ENCODE measurements around the gene MSANTD1.

MSANTD1 gene

DNA sequence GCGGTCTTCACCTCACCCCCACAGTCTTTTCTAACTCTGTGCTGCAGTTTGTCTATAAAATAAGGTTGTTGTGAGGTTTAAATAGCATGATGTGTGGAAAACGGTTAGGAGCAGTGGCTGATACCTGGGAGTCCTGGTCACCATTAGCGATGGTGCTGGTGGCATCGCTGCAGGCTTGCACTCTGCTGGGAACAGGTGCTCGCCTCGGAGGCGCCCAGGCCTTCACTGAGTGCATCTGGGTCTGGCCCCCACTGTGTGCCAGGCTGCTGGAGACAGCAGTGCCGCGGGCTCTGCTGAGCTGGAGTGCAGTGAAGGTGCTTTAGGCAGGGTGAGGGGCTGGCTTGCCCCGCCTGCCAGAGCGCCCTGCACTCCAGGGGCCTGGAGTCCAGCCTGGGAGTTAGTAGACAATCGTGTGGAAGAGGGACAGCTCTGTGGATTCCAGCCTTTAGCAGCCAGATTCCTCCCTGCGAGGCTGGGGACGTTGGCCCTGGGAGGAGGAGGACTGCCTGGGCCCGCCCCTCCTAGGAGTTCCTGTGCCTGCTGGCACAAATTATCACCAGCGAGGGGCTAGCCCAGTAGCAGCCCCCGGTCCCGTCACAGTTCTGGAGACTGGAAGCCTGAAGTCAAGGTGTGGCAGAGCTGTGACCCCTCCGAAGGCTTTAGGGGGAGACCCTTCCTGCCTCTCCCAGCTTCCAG is 51.2 kb downstream of the MSANTD1 start:
- TF ChIP-seq, protein P1, sequence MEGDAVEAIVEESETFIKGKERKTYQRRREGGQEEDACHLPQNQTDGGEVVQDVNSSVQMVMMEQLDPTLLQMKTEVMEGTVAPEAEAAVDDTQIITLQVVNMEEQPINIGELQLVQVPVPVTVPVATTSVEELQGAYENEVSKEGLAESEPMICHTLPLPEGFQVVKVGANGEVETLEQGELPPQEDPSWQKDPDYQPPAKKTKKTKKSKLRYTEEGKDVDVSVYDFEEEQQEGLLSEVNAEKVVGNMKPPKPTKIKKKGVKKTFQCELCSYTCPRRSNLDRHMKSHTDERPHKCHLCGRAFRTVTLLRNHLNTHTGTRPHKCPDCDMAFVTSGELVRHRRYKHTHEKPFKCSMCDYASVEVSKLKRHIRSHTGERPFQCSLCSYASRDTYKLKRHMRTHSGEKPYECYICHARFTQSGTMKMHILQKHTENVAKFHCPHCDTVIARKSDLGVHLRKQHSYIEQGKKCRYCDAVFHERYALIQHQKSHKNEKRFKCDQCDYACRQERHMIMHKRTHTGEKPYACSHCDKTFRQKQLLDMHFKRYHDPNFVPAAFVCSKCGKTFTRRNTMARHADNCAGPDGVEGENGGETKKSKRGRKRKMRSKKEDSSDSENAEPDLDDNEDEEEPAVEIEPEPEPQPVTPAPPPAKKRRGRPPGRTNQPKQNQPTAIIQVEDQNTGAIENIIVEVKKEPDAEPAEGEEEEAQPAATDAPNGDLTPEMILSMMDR (IDR thresholded peaks at IDR 0.05): no peak

DNA sequence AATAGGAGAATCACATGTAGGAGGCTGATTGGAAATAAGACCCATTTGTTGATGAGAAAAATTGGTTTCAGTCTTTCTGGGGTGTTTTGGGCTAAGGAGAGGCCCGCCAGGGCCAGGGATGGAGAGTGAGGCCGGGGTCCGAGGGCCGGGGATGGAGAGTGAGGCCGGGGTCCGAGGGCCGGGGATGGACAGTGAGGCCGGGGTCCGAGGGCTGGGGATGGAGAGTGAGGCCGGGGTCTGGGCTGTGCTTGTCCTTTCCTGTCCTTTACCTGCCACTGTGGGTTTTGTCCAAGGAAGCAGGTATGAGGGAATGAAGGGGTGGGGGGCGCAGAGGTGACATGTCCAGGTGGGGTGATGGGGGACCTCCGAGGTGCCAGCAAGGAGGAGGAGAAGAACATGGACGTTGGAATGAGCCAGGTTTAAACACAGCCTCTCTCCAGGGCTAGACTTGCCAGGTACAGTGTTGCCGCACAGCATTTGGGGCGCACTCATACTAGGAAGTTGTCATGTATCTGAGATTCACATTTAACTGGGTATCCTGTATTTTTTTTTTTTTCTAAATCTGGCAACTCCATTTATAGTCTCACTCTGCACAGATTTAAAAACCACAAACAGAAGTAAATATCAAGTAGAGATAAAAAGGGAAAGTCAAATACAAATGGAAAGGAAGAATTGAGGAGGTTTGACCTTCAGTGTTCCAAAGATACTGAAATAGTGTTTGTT is 52.7 kb downstream of the MSANTD1 start:
- TF ChIP-seq, protein P1 (IDR thresholded peaks at IDR 0.05): no peak

DNA sequence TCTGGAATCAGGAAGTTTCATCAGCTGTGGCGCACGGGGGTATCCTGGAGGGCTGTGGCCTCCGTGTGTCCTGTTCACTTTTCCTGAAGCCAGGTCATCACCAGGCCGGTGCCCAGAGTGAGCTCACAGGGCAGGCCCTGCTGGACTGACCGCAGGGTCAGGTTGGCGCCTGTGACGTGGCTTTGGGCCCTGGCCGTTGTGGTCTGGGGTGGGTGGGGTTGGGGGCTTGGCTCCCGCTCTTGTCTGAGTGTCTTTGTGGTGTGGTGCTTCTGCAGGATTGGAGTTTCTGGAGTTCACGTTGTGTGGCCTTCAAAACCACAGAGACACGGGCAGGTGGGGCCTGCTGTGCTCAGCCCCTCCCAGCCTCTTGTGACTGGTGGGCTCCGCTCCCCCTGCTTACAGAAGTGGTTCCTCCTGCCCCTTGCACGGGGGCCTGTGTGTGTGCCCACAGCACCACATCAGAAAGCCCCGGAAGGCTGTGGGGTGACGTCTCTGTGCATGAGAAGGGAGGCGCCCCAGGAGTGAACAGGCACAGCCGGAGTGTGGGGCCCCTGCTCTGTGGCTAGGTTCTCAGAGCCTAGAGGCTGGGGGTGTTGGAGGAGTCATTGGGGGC is 53.3 kb downstream of the MSANTD1 start:
- TF ChIP-seq, protein P1 (IDR thresholded peaks at IDR 0.05): no peak

DNA sequence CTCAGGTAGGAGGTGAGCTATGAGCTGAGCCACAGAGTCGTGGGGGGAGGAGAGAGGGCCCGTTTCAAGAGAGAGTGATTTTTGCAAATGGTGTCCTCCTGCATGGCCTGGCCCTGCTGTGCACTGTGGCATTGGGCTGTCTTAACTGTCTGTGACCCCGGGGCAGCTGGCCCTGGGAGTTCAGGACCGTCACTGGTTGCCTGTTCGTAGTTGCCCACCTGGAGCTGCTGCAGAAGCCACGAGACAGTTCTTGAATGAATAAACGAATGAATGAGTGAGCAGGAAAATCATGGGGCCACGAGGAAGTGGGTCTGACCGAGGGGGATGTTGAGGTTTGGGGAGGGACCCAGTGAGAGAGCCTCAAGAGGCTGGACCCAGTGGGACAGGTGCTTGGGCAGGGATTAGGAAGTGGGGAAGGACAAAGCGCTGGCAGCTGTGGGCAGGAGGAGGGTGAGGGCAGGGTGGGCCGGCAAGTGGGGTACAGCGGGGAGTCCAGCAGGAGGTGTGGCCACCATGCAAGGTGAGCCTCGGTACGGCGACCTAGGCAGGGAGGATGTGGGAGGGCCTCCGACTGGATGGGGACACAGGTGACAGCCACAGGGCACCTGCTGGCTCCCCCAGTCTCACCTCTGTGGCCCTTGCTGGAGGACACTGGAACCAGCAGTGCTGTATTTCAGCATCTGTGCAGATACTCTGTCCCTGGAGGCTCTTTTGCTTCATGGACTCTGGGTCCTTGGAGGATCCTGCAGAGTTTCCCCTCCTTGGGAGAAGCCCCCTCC is 54.0 kb downstream of the MSANTD1 start:
- TF ChIP-seq, protein P1 (IDR thresholded peaks at IDR 0.05): no peak

DNA sequence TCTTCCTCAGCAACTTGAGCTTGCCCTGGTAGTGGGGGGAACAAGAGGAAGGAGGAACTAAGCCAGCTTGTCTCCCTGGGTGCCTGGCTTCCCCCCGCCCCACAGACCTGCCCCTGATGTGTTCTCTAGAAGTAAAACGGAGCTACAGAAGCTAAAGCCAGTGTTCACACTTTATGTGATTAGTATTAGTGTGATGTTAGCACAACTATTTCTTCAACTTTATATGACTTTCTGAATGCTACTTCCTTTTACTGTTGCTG is 54.5 kb downstream of the MSANTD1 start:
- TF ChIP-seq, protein P1 (IDR thresholded peaks at IDR 0.05): no peak

DNA sequence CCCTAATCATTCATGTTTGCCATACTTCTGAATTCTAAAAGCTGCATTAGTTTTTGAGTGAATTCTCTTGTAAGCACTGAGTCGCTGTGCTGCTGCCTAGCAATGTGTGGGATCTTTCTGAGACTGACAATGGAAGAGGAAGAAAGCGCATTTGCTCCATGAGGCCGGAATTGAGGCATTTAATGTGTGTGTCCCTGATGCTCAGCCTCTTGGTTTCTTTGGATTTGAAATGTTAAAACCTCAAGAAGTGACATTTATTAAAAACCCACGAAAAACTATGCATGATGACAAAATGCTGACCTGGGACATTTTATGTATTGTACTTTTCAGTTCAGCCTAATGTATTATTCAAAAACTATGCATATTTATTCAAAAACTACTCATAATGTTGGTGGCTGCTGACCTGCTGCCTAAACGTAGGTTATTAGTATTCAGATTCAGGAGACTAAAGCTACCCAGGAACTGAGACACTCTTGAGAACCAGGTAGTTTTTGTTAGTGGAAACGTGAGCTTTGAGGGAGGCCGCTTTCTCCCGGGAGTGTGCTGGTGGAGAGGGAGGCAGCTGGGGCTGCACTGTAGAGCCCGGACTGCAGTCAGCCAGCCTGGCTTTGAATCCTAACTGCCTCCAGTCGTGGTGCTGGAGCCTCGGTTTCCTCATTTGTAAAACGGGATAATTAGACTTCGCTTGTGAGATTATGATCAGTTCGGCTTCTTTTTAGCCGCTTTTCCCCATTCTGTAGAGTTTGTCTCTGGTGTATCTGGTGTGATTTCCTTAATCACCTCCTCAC is 55.2 kb downstream of the MSANTD1 start:
- TF ChIP-seq, protein P1 (IDR thresholded peaks at IDR 0.05): no peak

Measured in LNCAP (cell line).